Caco-2 (cell line): ENCODE results near the gene BMERB1. TPM values are rescaled to one million over a fixed set of nuclear protein-coding genes. Genes with fewer than 3 reads are reported as not detected.
"Not testable (repeated sequence)": the region's sequence is repeated elsewhere in the genome, so short reads cannot be mapped to it uniquely, and the experiment has no call there.

Source experiments
- BruUV-seq: library from RNA; stranded (reverse); fragments of 400-500 nt; replicated peaks from 2 replicates; lab custom pipeline; 2021; lab: Mats Ljungman, UMichigan
- CTCF ChIA-PET: fragments of 300-600 bp; sonication (Branson Sonifier 250); formaldehyde crosslinking; loops from one replicate; lab custom pipeline; 2022; ENCODE audit warnings: antibody characterized with exemption; lab: Charles Lee
- POLR2A ChIA-PET: fragments of 300-600 bp; sonication (Branson Sonifier 250); formaldehyde crosslinking; loops from one replicate; lab custom pipeline; 2022; ENCODE audit warnings: antibody characterized with exemption; lab: Charles Lee
- DNase-seq, 2 experiments: peaks; one replicate each; pipeline versions ENCODE4 v3.0.0 to v3.0.0-alpha.2; 2020 to 2022
- H3K27me3 ChIP-seq: replicated peaks from 2 replicates; pipeline ENCODE4 v1.6.0; 2011; ENCODE audit warnings: low read length; ENCODE audit not compliant: control insufficient read depth, insufficient read depth
- H3K36me3 ChIP-seq: 2 replicates; pipeline ENCODE4 v1.5.1; 2011; ENCODE audit warnings: low read length; ENCODE audit not compliant: control insufficient read depth, insufficient read depth
- H3K4me1 ChIP-seq: fragments of 250-450 bp; sonication (Bioruptor Pico); 2 replicates; pipeline ENCODE4 v1.5.1; 2020; ENCODE audit warnings: mild to moderate bottlenecking
- H3K4me3 ChIP-seq: 2 replicates; pipeline ENCODE4 v1.5.1; 2011; ENCODE audit warnings: low read depth, mild to moderate bottlenecking, control low read depth, low read length
- H3K9me3 ChIP-seq: fragments of 250-450 bp; sonication (Bioruptor Pico); 2 replicates; pipeline ENCODE4 v1.5.1; 2020; ENCODE audit warnings: mild to moderate bottlenecking, moderate library complexity
- H3K27ac Mint-ChIP-seq: one replicate; pipeline ENCODE4 v1.8.0; 2022; ENCODE audit warnings: mixed read lengths; ENCODE audit not compliant: unreplicated experiment
- H3K27me3 Mint-ChIP-seq: one replicate; pipeline ENCODE4 v1.8.0; 2022; ENCODE audit warnings: mixed read lengths; ENCODE audit not compliant: insufficient read depth, unreplicated experiment
- H3K36me3 Mint-ChIP-seq: one replicate; pipeline ENCODE4 v1.8.0; 2022; ENCODE audit warnings: mild to moderate bottlenecking, mixed read lengths; ENCODE audit not compliant: insufficient read depth, unreplicated experiment
- H3K4me1 Mint-ChIP-seq: one replicate; pipeline ENCODE4 v1.8.0; 2022; ENCODE audit warnings: low read depth, mixed read lengths; ENCODE audit not compliant: unreplicated experiment
- H3K4me3 Mint-ChIP-seq: one replicate; pipeline ENCODE4 v1.8.0; 2022; ENCODE audit warnings: mild to moderate bottlenecking, moderate library complexity, mixed read lengths; ENCODE audit not compliant: unreplicated experiment
- H3K9me3 Mint-ChIP-seq: one replicate; pipeline ENCODE4 v1.8.0; 2022; ENCODE audit warnings: mixed read lengths; ENCODE audit not compliant: unreplicated experiment
- intact Hi-C: fragments of 100-400 bp; cut with micrococcal nuclease; formaldehyde crosslinking; loops from one replicate; pipeline ENCODE4 v1.10.0; 2022; ENCODE audit not compliant: unreplicated experiment
- total RNA-seq: library from RNA; stranded (reverse); gene quantifications from 2 replicates; pipeline ENCODE4 v1.2.3, GENCODE V29; 2022
- TF ChIP-seq, protein P1 (sequence below), 2 experiments: fragments of 200-600 bp in 1 of 2; IDR thresholded peaks; 1 replicate in 1 of 2; 2 replicates in 1 of 2; pipeline versions ENCODE4 v1.5.1 to v1.8.0; 2011 to 2022; ENCODE audit warnings: antibody characterized with exemption in 1 of 2, control low read depth in 1 of 2, inconsistent platforms in 1 of 2, low read depth in 1 of 2, low read length in 1 of 2, mild to moderate bottlenecking in 1 of 2, moderate library complexity in 1 of 2; ENCODE audit not compliant: insufficient read depth in 1 of 2, severe bottlenecking in 1 of 2, unreplicated experiment in 1 of 2

BMERB1 gene
- total RNA-seq, 1 experiment from 2014 or later = not detected

DNA sequence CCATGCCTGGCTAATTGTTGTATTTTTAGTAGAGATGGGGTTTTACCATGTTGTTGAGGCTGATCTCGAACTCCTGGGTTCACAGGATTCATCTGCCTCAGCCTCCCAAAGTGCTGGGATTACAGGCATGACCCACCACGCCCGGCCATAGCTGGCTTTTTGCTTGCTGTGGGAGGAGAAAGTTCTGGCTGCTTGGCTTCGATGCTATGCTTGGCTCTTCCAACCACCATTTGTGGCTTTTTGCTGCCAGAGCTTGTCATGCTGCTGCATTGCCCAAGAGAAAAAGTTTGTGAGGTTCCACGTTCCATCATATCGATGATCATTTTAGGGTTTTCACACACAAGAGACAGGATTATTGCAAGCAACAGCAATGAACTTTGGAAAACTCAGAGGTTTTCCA is 16.2 kb downstream of the BMERB1 start:
- ChIA-PET POLR2A (no interaction called here), CTCF (no interaction called here)
- peaks cover 6% of the 10 kb centered on the region for H3K36me3 Mint-ChIP-seq
- peaks cover 11% of the 10 kb centered on the region for H3K9me3 Mint-ChIP-seq
- no peak overlapping the region for H3K4me3 ChIP-seq
- H3K36me3 ChIP-seq = no peaks in the 10 kb centered on the region
- peaks cover 4% of the 10 kb centered on the region for H3K27me3 Mint-ChIP-seq
- no TSS peak for BruUV-seq
- H3K9me3 ChIP-seq = no peaks in the 10 kb centered on the region
- H3K4me1 ChIP-seq = peaks cover 3% of the 10 kb centered on the region
- H3K27me3 ChIP-seq = no peaks in the 10 kb centered on the region
- no peak overlapping the region for H3K4me3 Mint-ChIP-seq
- H3K27ac Mint-ChIP-seq = no peak overlapping the region
- intact Hi-C loops = no loop called here
- TF ChIP-seq, protein P1, sequence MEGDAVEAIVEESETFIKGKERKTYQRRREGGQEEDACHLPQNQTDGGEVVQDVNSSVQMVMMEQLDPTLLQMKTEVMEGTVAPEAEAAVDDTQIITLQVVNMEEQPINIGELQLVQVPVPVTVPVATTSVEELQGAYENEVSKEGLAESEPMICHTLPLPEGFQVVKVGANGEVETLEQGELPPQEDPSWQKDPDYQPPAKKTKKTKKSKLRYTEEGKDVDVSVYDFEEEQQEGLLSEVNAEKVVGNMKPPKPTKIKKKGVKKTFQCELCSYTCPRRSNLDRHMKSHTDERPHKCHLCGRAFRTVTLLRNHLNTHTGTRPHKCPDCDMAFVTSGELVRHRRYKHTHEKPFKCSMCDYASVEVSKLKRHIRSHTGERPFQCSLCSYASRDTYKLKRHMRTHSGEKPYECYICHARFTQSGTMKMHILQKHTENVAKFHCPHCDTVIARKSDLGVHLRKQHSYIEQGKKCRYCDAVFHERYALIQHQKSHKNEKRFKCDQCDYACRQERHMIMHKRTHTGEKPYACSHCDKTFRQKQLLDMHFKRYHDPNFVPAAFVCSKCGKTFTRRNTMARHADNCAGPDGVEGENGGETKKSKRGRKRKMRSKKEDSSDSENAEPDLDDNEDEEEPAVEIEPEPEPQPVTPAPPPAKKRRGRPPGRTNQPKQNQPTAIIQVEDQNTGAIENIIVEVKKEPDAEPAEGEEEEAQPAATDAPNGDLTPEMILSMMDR (IDR thresholded peaks at IDR 0.05; ENCODE audit: insufficient read depth in 1 of 2, low read depth in 1 of 2, low read length in 1 of 2, severe bottlenecking in 1 of 2, unreplicated experiment in 1 of 2) = no peak
- no peak for DNase-seq
- peaks cover 2% of the 10 kb centered on the region for H3K4me1 Mint-ChIP-seq

DNA sequence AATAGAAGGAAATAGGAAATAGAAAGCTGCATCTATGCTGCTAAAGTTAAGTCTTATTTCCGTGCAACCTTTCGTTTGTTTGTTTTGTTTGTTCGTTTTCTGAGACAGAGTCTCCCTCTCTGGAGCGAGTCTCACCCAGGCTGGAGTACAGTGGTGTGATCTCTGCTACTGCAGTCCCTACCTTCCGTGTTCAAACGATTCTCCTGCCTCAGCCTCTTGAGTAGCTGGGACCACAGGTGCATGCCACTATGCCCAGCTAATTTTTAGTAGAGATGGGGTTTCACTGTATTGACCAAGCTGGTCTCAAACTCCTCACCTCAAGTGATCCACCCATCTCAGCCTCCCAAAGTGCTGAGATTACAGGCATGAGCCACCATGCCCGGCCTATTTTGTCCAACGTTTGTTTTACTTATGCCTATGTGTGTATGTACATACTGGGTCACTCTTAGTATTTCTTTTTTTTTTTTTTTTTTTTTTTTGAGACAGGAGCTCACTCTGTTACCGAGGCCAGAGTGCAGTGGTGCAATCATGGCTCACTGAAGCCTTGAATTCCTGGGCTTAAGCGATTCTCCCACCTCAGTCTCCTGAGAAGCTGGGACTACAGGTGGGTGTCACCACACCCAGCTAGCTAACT is 16.8 kb downstream of the BMERB1 start:
- Mint-ChIP-seq H3K9me3 (peaks cover 9% of the 10 kb centered on the region), H3K36me3 (peaks cover 6% of the 10 kb centered on the region), H3K4me3 (no peak overlapping the region), H3K4me1 (peaks cover 7% of the 10 kb centered on the region), H3K27me3 (peaks cover 4% of the 10 kb centered on the region), H3K27ac (no peak overlapping the region)
- DNase-seq = no peak
- no peak overlapping the region for H3K4me3 ChIP-seq
- no peaks in the 10 kb centered on the region for H3K9me3 ChIP-seq
- no peaks in the 10 kb centered on the region for H3K27me3 ChIP-seq
- TF ChIP-seq, protein P1 (IDR thresholded peaks at IDR 0.05; ENCODE audit: insufficient read depth in 1 of 2, low read depth in 1 of 2, low read length in 1 of 2, severe bottlenecking in 1 of 2, unreplicated experiment in 1 of 2) = no peak
- peaks cover 8% of the 10 kb centered on the region for H3K4me1 ChIP-seq
- no peaks in the 10 kb centered on the region for H3K36me3 ChIP-seq
- CTCF ChIA-PET = interaction anchor here (0.5 to 0.7 kb wide), 3 partner anchors 24 to 442 kb away, joined by 3 to 4 read pairs (median 3); no protein-coding TSS in a partner anchor
- POLR2A ChIA-PET = interaction anchor here (0.6 kb wide), 1 partner anchor 27 kb away, joined by 6 read pairs; no protein-coding TSS in a partner anchor
- no TSS peak for BruUV-seq
- intact Hi-C loops = no loop called here

DNA sequence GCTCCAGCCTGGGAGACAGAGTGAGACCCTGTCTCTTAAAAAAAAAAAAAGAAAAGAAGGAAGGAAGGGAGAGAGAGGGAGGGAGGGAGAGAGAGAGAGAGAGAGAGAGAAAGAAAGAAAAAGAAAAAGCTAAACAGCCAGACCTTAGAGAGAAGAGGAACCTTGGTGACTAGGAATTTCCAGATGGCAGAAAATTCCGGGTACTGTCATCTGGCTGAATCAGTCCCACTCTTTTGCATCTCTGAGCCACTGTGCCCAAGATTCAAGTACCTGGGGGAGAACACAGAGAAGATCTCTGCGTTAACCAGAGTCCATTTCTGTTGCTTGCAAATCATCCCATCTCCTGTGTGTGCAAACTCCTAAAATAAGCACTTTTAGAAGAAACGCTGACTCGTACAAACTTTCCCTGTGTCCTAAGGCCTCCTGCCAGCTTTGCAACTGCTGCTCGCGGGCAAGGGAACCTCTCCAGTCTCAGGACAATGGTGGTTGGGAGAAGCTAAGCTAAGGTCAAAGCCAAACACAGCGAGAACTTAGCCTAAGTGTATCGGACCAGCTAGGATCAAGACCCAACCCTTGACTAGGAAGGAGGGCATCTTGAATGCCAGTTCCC is 18.0 kb downstream of the BMERB1 start:
- ChIA-PET POLR2A (no interaction called here), CTCF (no interaction called here)
- Mint-ChIP-seq H3K4me3 (no peak overlapping the region), H3K9me3 (peaks cover 5% of the 10 kb centered on the region), H3K27ac (no peak overlapping the region), H3K27me3 (peaks cover 3% of the 10 kb centered on the region), H3K36me3 (peaks cover 4% of the 10 kb centered on the region), H3K4me1 (peaks cover 8% of the 10 kb centered on the region)
- H3K27me3 ChIP-seq = no peaks in the 10 kb centered on the region
- intact Hi-C loops = no loop called here
- BruUV-seq = no TSS peak
- H3K9me3 ChIP-seq = no peaks in the 10 kb centered on the region
- H3K4me1 ChIP-seq = peaks cover 8% of the 10 kb centered on the region
- TF ChIP-seq, protein P1 (IDR thresholded peaks at IDR 0.05; ENCODE audit: insufficient read depth in 1 of 2, low read depth in 1 of 2, low read length in 1 of 2, severe bottlenecking in 1 of 2, unreplicated experiment in 1 of 2) = no peak
- no peaks in the 10 kb centered on the region for H3K36me3 ChIP-seq
- DNase-seq = no peak
- H3K4me3 ChIP-seq = no peak overlapping the region

DNA sequence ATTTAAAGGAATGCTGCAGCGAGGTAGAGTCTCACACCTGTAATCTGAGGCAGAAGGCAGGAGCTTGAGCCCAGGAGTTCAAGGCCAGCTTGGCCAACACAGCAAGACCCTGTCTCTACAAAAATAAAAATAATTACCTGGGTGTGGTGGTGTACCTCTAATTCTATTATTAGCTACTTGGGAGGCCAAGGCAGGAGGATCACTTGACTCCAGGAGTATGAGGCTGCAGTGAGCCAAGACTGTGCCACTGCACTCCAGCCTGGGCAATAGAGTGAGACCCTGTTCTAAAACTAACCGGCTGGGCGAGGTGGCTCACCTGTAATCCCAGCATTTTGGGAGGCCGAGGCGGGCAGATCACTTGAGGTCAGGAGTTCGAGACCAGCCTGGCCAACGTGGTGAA is 18.9 kb downstream of the BMERB1 start:
- H3K4me1 ChIP-seq, BruUV-seq, H3K36me3 ChIP-seq, H3K36me3 Mint-ChIP-seq, H3K9me3 Mint-ChIP-seq, H3K9me3 ChIP-seq, H3K4me3 ChIP-seq, CTCF ChIA-PET, H3K27me3 ChIP-seq, DNase-seq, intact Hi-C loops, H3K4me3 Mint-ChIP-seq, H3K27me3 Mint-ChIP-seq, H3K27ac Mint-ChIP-seq, POLR2A ChIA-PET: not testable (repeated sequence)
- H3K4me1 Mint-ChIP-seq = peaks cover 12% of the 10 kb centered on the region

DNA sequence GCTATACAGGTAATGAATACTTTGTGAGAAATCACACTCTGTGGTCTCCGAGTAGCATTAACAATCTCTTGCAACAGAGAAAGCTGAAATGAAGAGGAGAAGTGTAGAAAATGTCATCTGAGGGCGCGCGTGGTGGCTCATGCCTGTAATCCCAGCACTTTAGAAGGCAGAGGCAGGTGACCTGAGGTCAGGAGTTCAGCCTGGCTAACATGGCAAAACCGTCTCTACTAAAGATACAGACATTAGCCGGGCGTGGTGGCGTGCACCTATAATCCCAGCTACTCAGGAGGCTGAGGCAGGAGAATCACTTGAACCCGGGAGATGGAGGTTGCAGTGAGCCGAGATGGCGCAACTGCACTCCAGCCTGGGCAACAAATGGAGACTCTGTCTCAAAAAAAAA is 20.5 kb downstream of the BMERB1 start:
- BruUV-seq, H3K9me3 Mint-ChIP-seq, H3K36me3 ChIP-seq, H3K9me3 ChIP-seq, DNase-seq, H3K4me1 ChIP-seq, H3K36me3 Mint-ChIP-seq, POLR2A ChIA-PET, intact Hi-C loops, H3K27me3 Mint-ChIP-seq, H3K27ac Mint-ChIP-seq, H3K27me3 ChIP-seq, H3K4me3 ChIP-seq, H3K4me3 Mint-ChIP-seq, CTCF ChIA-PET: not testable (repeated sequence)
- H3K4me1 Mint-ChIP-seq = peaks cover 12% of the 10 kb centered on the region
